NCI-H1436 treated with DMSO at 0.1 percent for 48 hours (cell line): ENCODE data around the gene NCBP1.
A peak's percentile ranks its signal among the peaks of the same experiment; 100 is the strongest.
"Not testable (repeated sequence)": the region's sequence is repeated elsewhere in the genome, so short reads cannot be mapped to it uniquely, and the experiment has no call there.

Experiments used
- DNase-seq: peaks from one replicate; lab custom pipeline; 2025; lab: John Stamatoyannopoulos, UW

NCBP1 gene

GRCh38 chr9:97632985-97633858 is at the start of gene NCBP1, which contains the start of gene TSTD2:
NCBP1 (plus strand) TSS chr9:97633821; CDS start chr9:97633882, 61 bp downstream.
TSTD2 (minus strand) TSS chr9:97633368; CDS start chr9:97627562, 5,806 bp downstream.
- peak; percentile 96 for DNase-seq

- DNase-seq: not testable (repeated sequence)
Observed at GRCh38 chr9:97584778-97585177, 48.8 kb upstream of the NCBP1 start.

- not testable (repeated sequence) for DNase-seq
Observed at GRCh38 chr9:97586909-97587308, 46.7 kb upstream of the NCBP1 start.

- no peak for DNase-seq
Observed at GRCh38 chr9:97591535-97591934, 42.1 kb upstream of the NCBP1 start.

- no peak for DNase-seq
Observed at GRCh38 chr9:97592126-97592525, 41.5 kb upstream of the NCBP1 start.

- DNase-seq: peak; percentile 14
Observed at GRCh38 chr9:97593960-97594359, 39.7 kb upstream of the NCBP1 start.

GRCh38 chr9:97594381-97594921 is 39.2 kb upstream of the NCBP1 start:
- no peak for DNase-seq

GRCh38 chr9:97596906-97597305 is 36.7 kb upstream of the NCBP1 start:
- no peak for DNase-seq

- DNase-seq: peak; percentile 28
Observed at GRCh38 chr9:97598461-97599288, 34.9 kb upstream of the NCBP1 start.

GRCh38 chr9:97599314-97599846 is 34.2 kb upstream of the NCBP1 start:
- no peak for DNase-seq

GRCh38 chr9:97600531-97601227 is 32.9 kb upstream of the NCBP1 start:
- DNase-seq: no peak

GRCh38 chr9:97601228-97601898 is 32.3 kb upstream of the NCBP1 start:
- DNase-seq: no peak

- no peak for DNase-seq
Observed at GRCh38 chr9:97602430-97602829, 31.2 kb upstream of the NCBP1 start.

GRCh38 chr9:97604901-97605645 is 28.5 kb upstream of the NCBP1 start:
- DNase-seq: no peak

GRCh38 chr9:97615439-97616072 is 18.1 kb upstream of the NCBP1 start:
- DNase-seq: peak; percentile 41

- DNase-seq: no peak
Observed at GRCh38 chr9:97617939-97618416, 15.6 kb upstream of the NCBP1 start.

- DNase-seq: not testable (repeated sequence)
Observed at GRCh38 chr9:97620063-97620462, 13.6 kb upstream of the NCBP1 start.

- DNase-seq: not testable (repeated sequence)
Observed at GRCh38 chr9:97622483-97622882, 11.1 kb upstream of the NCBP1 start.

GRCh38 chr9:97623946-97624345 is 9.7 kb upstream of the NCBP1 start:
- no peak for DNase-seq

- no peak for DNase-seq
Observed at GRCh38 chr9:97625620-97626019, 8.0 kb upstream of the NCBP1 start.
